K562 (cell line): ENCODE measurements around the gene ZNF22. TPM values are rescaled to one million over a fixed set of nuclear protein-coding genes. Genes with fewer than 3 reads are reported as not detected.

ENCODE experiments used
- ATAC-seq: fragments of 200-7000 bp; cut with Tn5 transposase; 3 replicates; pipeline ENCODE4 v1.9.1; 2020; ENCODE audit warnings: moderate library complexity
- BruUV-seq: library from RNA; stranded (reverse); fragments of 400-500 nt; replicated peaks from 2 replicates; lab custom pipeline; 2021; lab: Mats Ljungman, UMichigan
- CTCF ChIA-PET: fragments of 300-600 bp; formaldehyde crosslinking; extraction: SDS; loops from one replicate; lab custom pipeline; 2021; ENCODE audit warnings: low intra/inter-chr PET ratio; lab: Yijun Ruan, JAX
- POLR2A ChIA-PET: fragments of 300-600, 350-650 bp; sonication (Branson Sonifier 250); formaldehyde crosslinking; extraction: SDS; loops from one replicate; lab custom pipeline; 2021; ENCODE audit warnings: antibody characterized with exemption, inconsistent platforms; lab: Yijun Ruan, JAX
- DNase-seq, 4 experiments: peaks; one replicate each; pipeline versions ENCODE4 v3.0.0 to v3.0.0-alpha.2; 2011 to 2018; ENCODE audit warnings: low spot score in 3 of 4, mixed read lengths in 3 of 4; ENCODE audit errors: extremely low read depth in 1 of 4
- FAIRE-seq: peaks from 2 replicates; lab custom pipeline; 2011; peaks lifted over from hg19 to GRCh38; lab: Jason Lieb, UNC
- H2AFZ ChIP-seq: 2 replicates; pipeline ENCODE4 v1.6.0; 2011; ENCODE audit warnings: low read depth, low read length, control low read depth, inconsistent platforms
- H3K27ac ChIP-seq: fragments of 200-600 bp; 3 replicates; pipeline ENCODE4 v1.8.0; 2011; ENCODE audit warnings: low read depth, mild to moderate bottlenecking, control low read depth, inconsistent platforms, low read length, moderate library complexity, mixed read lengths; ENCODE audit errors: extremely low read depth
- H3K27me3 ChIP-seq, 2 experiments: fragments of 300-600 bp in 1 of 2; 2 replicates in 1 of 2; 3 replicates in 1 of 2; pipeline versions ENCODE4 v1.6.0 to v1.8.0; 2011; ENCODE audit warnings: inconsistent platforms in 2 of 2, low read length in 2 of 2, mild to moderate bottlenecking in 1 of 2, mixed read lengths in 1 of 2, moderate library complexity in 1 of 2; ENCODE audit not compliant: control insufficient read depth in 2 of 2, insufficient read depth in 2 of 2
- H3K36me3 ChIP-seq: fragments of 300-600 bp; 3 replicates; pipeline ENCODE4 v1.8.0; 2011; ENCODE audit warnings: mild to moderate bottlenecking, low read length, inconsistent platforms; ENCODE audit not compliant: control insufficient read depth, insufficient read depth
- H3K4me1 ChIP-seq, 2 experiments: fragments of 200-600 bp in 1 of 2; replicated peaks in 1 of 2; 2 replicates in 1 of 2; 3 replicates in 1 of 2; pipeline versions ENCODE4 v1.5.1 to v1.8.0; 2011; ENCODE audit warnings: inconsistent platforms in 2 of 2, low read length in 2 of 2, mild to moderate bottlenecking in 1 of 2, mixed read lengths in 1 of 2, moderate library complexity in 1 of 2; ENCODE audit not compliant: control insufficient read depth in 2 of 2, insufficient read depth in 2 of 2
- H3K4me2 ChIP-seq: 2 replicates; pipeline ENCODE4 v1.6.1; 2011; ENCODE audit warnings: low read length, control low read depth, inconsistent platforms, mixed read lengths; ENCODE audit not compliant: insufficient read depth
- H3K4me3 ChIP-seq: fragments of 200-600 bp; sonication (generic), shearing (Covaris generic); 2 replicates; pipeline ENCODE4 v1.5.1; 2016; ENCODE audit warnings: control low read depth, inconsistent platforms
- H3K79me2 ChIP-seq: fragments of 200-600 bp; 3 replicates; pipeline ENCODE4 v1.8.0; 2011; ENCODE audit warnings: low read length, inconsistent platforms; ENCODE audit not compliant: control insufficient read depth, insufficient read depth
- H3K9ac ChIP-seq, 2 experiments: 2 replicates each; pipeline versions ENCODE4 v1.6.0 to v1.6.1; 2011; ENCODE audit warnings: low read depth in 2 of 2, low read length in 2 of 2, control low read depth in 1 of 2, inconsistent platforms in 1 of 2, mild to moderate bottlenecking in 1 of 2, mixed read lengths in 1 of 2; ENCODE audit not compliant: insufficient read depth in 1 of 2
- H3K9me1 ChIP-seq: one replicate; pipeline ENCODE4 v1.6.0; 2011; ENCODE audit warnings: inconsistent platforms, mild to moderate bottlenecking, low read length, moderate library complexity; ENCODE audit not compliant: control insufficient read depth, insufficient read depth
- H3K9me3 ChIP-seq: replicated peaks from 2 replicates; pipeline ENCODE4 v1.5.1; 2011; ENCODE audit warnings: low read depth, low read length, inconsistent platforms; ENCODE audit not compliant: control insufficient read depth, insufficient read depth
- H4K20me1 ChIP-seq: replicated peaks from 2 replicates; pipeline ENCODE4 v1.6.1; 2011; ENCODE audit warnings: low read length, inconsistent platforms, mixed read lengths; ENCODE audit not compliant: control insufficient read depth, insufficient read depth
- ARID2 ChIP-seq: fragments of 450-650 bp; IDR thresholded peaks from 2 replicates; pipeline ENCODE4 v1.6.1; 2017; ENCODE audit warnings: antibody characterized with exemption, mild to moderate bottlenecking
- ARNT ChIP-seq, 2 experiments: fragments of 450-650 bp; IDR thresholded peaks; 2 replicates each; pipeline ENCODE4 v1.6.1; 2016; ENCODE audit warnings: mild to moderate bottlenecking in 1 of 2
- BCL6 ChIP-seq: fragments of 250-450 bp; sonication (Bioruptor Pico); IDR thresholded peaks from 2 replicates; pipeline ENCODE4 v1.4.0; 2020
- C11orf30 ChIP-seq: fragments of 450-650 bp; IDR thresholded peaks from 2 replicates; pipeline ENCODE4 v1.6.1; 2016; ENCODE audit warnings: low read depth, mild to moderate bottlenecking
- CEBPZ ChIP-seq: fragments of 150-350 bp; IDR thresholded peaks from 2 replicates; pipeline ENCODE4 v1.6.1; 2014; ENCODE audit warnings: low read depth, mild to moderate bottlenecking, low read length, borderline replicate concordance
- FOS ChIP-seq: IDR thresholded peaks from 3 replicates; pipeline ENCODE4 v1.6.1; 2011; ENCODE audit not compliant: insufficient read length; ENCODE audit errors: extremely low read depth
- GABPB2 ChIP-seq: fragments of 250-450 bp; sonication (Bioruptor Pico); conservative IDR thresholded peaks from 2 replicates; pipeline ENCODE4 v1.5.1; 2021; ENCODE audit warnings: mild to moderate bottlenecking
- HDAC1 ChIP-seq, 2 experiments: fragments of 450-650 bp; IDR thresholded peaks; 2 replicates each; pipeline ENCODE4 v1.6.1; 2016 to 2017; ENCODE audit warnings: inconsistent platforms in 1 of 2, mild to moderate bottlenecking in 1 of 2, moderate library complexity in 1 of 2
- HDAC6 ChIP-seq: IDR thresholded peaks from 2 replicates; pipeline ENCODE4 v1.6.1; 2012; ENCODE audit warnings: low read depth, mild to moderate bottlenecking, control low read depth, inconsistent platforms, low read length, moderate library complexity
- HMG20B ChIP-seq: fragments of 250-450 bp; sonication (Bioruptor Pico); IDR thresholded peaks from 2 replicates; pipeline ENCODE4 v1.5.0; 2021; ENCODE audit warnings: mild to moderate bottlenecking
- KAT2B ChIP-seq: IDR thresholded peaks from one replicate; pipeline ENCODE4 v1.6.1; 2012; ENCODE audit warnings: low read depth, mild to moderate bottlenecking, control low read depth, inconsistent platforms, low read length, moderate library complexity
- POLR2AphosphoS2 ChIP-seq: IDR thresholded peaks from 2 replicates; pipeline ENCODE4 v1.6.1; 2012; ENCODE audit warnings: low read length, improper control_type of control experiment
- RNF2 ChIP-seq: sonication (generic); IDR thresholded peaks from 2 replicates; pipeline ENCODE4 v1.6.1; 2016
- SMARCC2 ChIP-seq: fragments of 450-650 bp; IDR thresholded peaks from 2 replicates; pipeline ENCODE4 v1.6.1; 2017; ENCODE audit warnings: antibody characterized with exemption, moderate library complexity, mild to moderate bottlenecking, low read depth
- U2AF2 ChIP-seq: fragments of 200-400 bp; formaldehyde crosslinking; optimal IDR thresholded peaks from 2 replicates; pipeline ENCODE3; 2017; ENCODE audit warnings: low read depth, mild to moderate bottlenecking, low read length
- ZKSCAN3 ChIP-seq: fragments of 250-450 bp; sonication (Bioruptor Pico); IDR thresholded peaks from 2 replicates; pipeline ENCODE4 v1.4.0; 2020
- ZNF24 ChIP-seq: fragments of 450-650 bp; IDR thresholded peaks from 2 replicates; pipeline ENCODE4 v1.6.1; 2016
- ZNF408 ChIP-seq: fragments of 250-450 bp; sonication (Bioruptor Pico); IDR thresholded peaks from 2 replicates; pipeline ENCODE4 v1.4.0; 2020; ENCODE audit warnings: low read depth, mild to moderate bottlenecking, moderate library complexity
- ZNF444 ChIP-seq: fragments of 250-450 bp; sonication (Bioruptor Pico); IDR thresholded peaks from 2 replicates; pipeline ENCODE4 v1.4.0; 2020; ENCODE audit warnings: mild to moderate bottlenecking, moderate library complexity
- WGBS: fragments of 100-300 bp; shearing (Covaris generic); methylation state at CpG from one replicate; pipeline ENCODE4 v1.1.6; 2016; ENCODE audit warnings: low coverage, mixed read lengths; ENCODE audit not compliant: insufficient coverage; ENCODE audit errors: missing lambda C conversion rate; 5-methylcytosine and 5-hydroxymethylcytosine counted together
- in situ Hi-C: fragments of 300-500 bp; cut with MboI; formaldehyde crosslinking; loops from 4 replicates; pipeline ENCODE4 v1.15.0; 2018; ENCODE audit warnings: inconsistent platforms, mixed read lengths
- intact Hi-C: fragments of 100-400 bp; cut with micrococcal nuclease; formaldehyde crosslinking; loops from 2 replicates; pipeline ENCODE4 v1.14.2; 2022
- polyA plus RNA-seq, 8 experiments: library from polyadenylated mRNA; depleted of rRNA in 4 of 8; stranded (reverse) in 5 of 8; unstranded in 3 of 8; fragments of >200 nt; fragmentation: Nextera tagmentation in 2 of 8; fragmentation: Illumina TruSeq in 1 of 8; extraction: Ambion mirVana in 2 of 8; extraction: Trizol in 1 of 8; gene quantifications; 2 replicates each; pipeline versions ENCODE4 v1.2.1 to v1.2.3, GENCODE V29; 2011 to 2014; ENCODE audit warnings: inconsistent platforms in 1 of 8, missing spikeins in 1 of 8
- total RNA-seq, 7 experiments: library from RNA; depleted of rRNA in 6 of 7; stranded (reverse); fragments of >200 nt in 6 of 7; fragmentation: Illumina TruSeq in 2 of 7; extraction: Trizol in 2 of 7; gene quantifications; 2 replicates each; pipeline versions ENCODE4 v1.2.1 to v1.2.3, GENCODE V29; 2011 to 2021; ENCODE audit warnings: low replicate concordance in 1 of 7
- TF ChIP-seq, protein P1 (sequence below): fragments of 250-450 bp; sonication (Bioruptor Pico); IDR thresholded peaks from 2 replicates; pipeline ENCODE4 v1.4.0; 2020; ENCODE audit warnings: mild to moderate bottlenecking, moderate library complexity, borderline replicate concordance

Gene ZNF22
- total and polyA plus RNA-seq, 9 of the 15 experiments (the other 6 are each of a cell fraction or from before 2014, with no cell fraction given) = 36.2 to 98.7 (median 51.2) TPM

GRCh38 chr10:45003432-45004000 is 2.8 kb downstream of the ZNF22 start:
- H3K4me3 ChIP-seq = no peak overlapping the region
- peaks cover 16% of the 10 kb centered on the region for H3K9me3 ChIP-seq
- in situ Hi-C loops (loop anchor here (10.0 kb wide), 1 partner anchor 461 kb away; no protein-coding TSS in a partner anchor), intact Hi-C loops (no loop called here)
- H4K20me1 ChIP-seq = no peaks in the 10 kb centered on the region
- ATAC-seq (no peak), FAIRE-seq (no peak), DNase-seq (no peak)
- POLR2A ChIA-PET = interaction anchor here (0.6 to 1.4 kb wide), 3 partner anchors 23 to 1020 kb away, joined by 3 to 4 read pairs (median 4); no protein-coding TSS in a partner anchor
- WGBS = 94% methylated on average over 10 of the region's 10 CpGs
- H3K9ac ChIP-seq = no peak overlapping the region
- CTCF ChIA-PET = no interaction called here
- no peaks in the 10 kb centered on the region for H3K27me3 ChIP-seq
- H3K4me1 ChIP-seq = peaks cover 12% of the 10 kb centered on the region in 2 experiments; a peak in 3 of 5 replicates
- no peak overlapping the region for H3K4me2 ChIP-seq
- no peak overlapping the region for H2AFZ ChIP-seq
- no TSS peak for BruUV-seq
- peaks cover 29% of the 10 kb centered on the region for H3K79me2 ChIP-seq
- H3K9me1 ChIP-seq = no peaks in the 10 kb centered on the region
- H3K27ac ChIP-seq = no peak overlapping the region
- peaks cover 28% of the 10 kb centered on the region for H3K36me3 ChIP-seq
- no peak for TF ChIP-seq HDAC1 (IDR thresholded peaks at IDR 0.05)
- no peak for TF ChIP-seq CEBPZ
- TF ChIP-seq ZNF408 (CRISPR knock-in tag) = no peak
- no peak for TF ChIP-seq U2AF2
- no peak for TF ChIP-seq ARID2
- TF ChIP-seq RNF2 = no peak
- no peak for TF ChIP-seq POLR2AphosphoS2
- TF ChIP-seq ZKSCAN3 (CRISPR knock-in tag) = no peak
- no peak for TF ChIP-seq ZNF24
- TF ChIP-seq ARNT (IDR thresholded peaks at IDR 0.05) = no peak
- no peak for TF ChIP-seq SMARCC2
- TF ChIP-seq, protein P1, sequence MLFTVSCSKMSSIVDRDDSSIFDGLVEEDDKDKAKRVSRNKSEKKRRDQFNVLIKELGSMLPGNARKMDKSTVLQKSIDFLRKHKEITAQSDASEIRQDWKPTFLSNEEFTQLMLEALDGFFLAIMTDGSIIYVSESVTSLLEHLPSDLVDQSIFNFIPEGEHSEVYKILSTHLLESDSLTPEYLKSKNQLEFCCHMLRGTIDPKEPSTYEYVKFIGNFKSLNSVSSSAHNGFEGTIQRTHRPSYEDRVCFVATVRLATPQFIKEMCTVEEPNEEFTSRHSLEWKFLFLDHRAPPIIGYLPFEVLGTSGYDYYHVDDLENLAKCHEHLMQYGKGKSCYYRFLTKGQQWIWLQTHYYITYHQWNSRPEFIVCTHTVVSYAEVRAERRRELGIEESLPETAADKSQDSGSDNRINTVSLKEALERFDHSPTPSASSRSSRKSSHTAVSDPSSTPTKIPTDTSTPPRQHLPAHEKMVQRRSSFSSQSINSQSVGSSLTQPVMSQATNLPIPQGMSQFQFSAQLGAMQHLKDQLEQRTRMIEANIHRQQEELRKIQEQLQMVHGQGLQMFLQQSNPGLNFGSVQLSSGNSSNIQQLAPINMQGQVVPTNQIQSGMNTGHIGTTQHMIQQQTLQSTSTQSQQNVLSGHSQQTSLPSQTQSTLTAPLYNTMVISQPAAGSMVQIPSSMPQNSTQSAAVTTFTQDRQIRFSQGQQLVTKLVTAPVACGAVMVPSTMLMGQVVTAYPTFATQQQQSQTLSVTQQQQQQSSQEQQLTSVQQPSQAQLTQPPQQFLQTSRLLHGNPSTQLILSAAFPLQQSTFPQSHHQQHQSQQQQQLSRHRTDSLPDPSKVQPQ (CRISPR knock-in tag) = no peak
- peak; percentile 38; the same call in 1 of the 2 replicates for TF ChIP-seq C11orf30
- TF ChIP-seq BCL6 (CRISPR knock-in tag) = no peak
- TF ChIP-seq GABPB2 (CRISPR knock-in tag) = no peak
- no peak for TF ChIP-seq KAT2B
- no peak for TF ChIP-seq ZNF444 (CRISPR knock-in tag)
- no peak for TF ChIP-seq FOS
- TF ChIP-seq HDAC6 = no peak
- TF ChIP-seq HMG20B (CRISPR knock-in tag) = no peak
